ENCODE data around the gene DNAJB13.
"Not testable (repeated sequence)": the region's sequence is repeated elsewhere in the genome, so short reads cannot be mapped to it uniquely, and the experiment has no call there.

Gene DNAJB13, protein sequence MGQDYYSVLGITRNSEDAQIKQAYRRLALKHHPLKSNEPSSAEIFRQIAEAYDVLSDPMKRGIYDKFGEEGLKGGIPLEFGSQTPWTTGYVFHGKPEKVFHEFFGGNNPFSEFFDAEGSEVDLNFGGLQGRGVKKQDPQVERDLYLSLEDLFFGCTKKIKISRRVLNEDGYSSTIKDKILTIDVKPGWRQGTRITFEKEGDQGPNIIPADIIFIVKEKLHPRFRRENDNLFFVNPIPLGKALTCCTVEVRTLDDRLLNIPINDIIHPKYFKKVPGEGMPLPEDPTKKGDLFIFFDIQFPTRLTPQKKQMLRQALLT

DNA sequence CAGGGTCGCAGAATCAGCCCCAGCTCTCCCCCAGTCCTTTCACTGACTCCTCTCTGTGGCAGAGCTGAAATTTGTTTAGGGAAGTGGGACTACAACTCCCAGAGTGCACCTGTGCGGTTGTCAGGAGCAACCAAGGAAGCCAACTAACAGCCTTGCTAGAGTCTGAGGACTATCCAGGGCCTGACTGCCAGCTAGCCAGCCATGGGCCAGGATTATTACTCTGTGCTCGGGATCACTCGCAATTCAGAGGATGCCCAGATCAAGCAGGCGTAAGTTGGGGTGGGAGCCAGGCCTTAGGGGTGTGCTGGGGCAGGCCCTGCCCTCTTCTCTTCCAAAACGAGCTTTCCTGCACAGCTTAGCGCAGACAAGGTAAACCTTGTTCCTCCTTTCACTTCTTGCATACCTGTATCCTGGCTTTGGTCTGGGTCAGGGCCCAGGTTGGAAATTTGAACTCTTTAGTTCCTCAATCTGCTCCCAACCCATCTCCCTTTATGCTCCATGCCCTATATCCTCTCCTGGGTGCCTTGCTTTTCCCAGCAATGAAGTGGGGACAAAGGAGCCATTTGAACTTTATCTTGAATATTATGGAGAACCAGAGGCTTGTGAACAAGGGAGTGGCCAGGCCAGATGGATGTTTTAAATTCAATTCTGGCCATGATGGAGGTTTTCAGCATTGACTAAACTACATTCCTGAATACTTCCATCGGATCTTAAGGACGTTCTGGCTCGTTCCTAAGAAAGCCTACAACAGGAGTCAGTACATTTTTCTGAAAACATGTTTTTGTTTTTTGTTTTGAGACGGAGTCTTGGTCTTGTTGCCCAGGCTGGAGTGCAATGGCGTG is at the start of gene DNAJB13:
DNAJB13 (plus strand) TSS at position 158 of the 842 bp plus-strand sequence; CDS start at position 202, 44 bp downstream.
- no peak for DNase-seq

DNA sequence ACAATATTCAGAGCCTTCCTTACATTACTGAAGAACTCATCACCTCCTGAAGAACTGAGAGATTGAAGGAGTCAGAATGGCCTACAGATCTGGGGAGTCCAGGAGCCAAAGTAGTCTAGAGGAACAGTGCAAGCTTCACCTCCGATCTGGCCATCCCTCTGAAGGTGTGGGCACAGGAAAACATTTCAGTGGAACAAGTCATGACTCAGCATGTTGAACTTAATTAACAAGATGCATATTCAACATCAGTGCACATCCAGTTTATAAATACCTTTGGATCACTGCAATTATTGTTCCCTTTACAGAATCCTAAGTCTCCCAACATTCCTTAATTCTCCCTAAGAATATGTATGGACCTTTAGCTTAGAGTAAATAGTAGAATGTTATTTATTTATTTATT is 48.5 kb upstream of the DNAJB13 start:
- DNase-seq, result no peak

DNA sequence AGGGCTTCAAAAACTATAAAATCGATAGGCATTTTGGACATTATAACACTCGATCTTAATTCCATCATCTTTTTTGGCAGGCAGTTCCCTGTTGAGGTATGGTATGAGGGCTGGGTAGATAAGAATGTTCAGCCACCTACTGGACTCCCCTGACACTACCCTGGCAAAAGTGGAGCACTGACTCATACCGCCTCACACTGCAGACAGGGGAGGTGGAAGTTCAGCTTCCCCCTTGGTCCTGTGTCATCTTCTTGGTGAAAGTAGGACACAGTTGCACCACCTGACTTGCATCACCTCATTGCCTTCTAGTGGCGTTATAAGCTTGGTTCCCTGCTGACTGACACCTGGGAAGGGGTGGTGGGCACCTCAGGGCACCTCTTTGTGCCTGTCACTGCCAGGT is 43.6 kb upstream of the DNAJB13 start:
- no peak for DNase-seq

DNA sequence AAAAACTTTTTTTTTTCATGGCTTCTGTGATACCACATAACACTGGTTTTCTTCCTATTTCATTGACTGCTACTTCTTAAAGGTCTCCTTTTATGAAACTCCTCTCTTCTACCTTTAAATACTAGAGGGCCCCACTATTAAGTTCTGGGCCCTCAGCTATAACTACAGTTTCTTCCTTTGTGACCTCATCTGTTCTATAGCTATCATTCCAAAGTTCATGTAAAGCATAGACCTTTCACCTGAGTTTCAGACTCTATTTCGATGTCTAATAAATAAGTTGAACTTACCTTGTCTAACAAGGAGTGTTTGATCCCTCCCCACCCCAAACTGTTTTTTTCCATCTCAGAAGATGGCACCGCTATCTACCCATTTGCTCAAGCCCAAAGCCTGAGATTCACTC is 38.8 kb upstream of the DNAJB13 start:
- DNase-seq, result no peak

DNA sequence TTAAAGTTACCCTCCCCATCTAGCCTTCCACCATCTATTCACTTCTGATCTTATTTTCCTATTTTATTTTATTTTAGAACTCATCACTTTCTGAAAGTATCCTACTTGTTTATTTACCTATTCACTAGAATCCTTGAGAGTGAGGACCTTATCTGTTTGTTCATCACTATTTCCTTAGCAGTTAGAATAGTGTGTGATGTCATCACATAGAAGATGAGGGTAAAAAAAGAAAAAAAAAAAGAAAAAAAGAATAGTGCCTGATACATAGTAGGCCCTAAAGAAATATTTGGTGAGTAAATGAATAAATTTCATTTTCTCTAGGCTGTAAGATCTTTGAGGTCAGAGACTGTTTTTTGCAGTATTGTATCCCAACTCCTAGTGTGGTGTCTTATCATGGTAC is 37.4 kb upstream of the DNAJB13 start:
- DNase-seq, result no peak

DNA sequence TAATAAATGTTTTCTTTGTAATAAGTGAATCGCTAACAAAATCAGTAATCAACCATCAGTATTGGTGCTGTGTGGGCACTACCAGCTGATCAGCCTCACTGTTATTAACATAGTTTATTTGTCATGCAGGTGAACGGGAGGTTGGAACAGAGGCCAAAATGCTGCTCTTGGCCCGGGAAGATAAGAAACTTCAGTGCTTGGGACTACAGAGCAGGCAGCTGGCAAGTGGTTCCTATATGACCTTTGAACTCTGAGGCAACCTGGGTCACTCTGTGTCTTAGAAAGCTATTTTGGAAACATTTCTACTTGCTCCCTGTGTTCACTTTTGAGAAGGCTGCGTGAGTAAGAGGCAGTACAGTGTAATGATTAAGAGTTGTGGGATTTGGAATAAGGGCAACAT is 36.5 kb upstream of the DNAJB13 start:
- no peak for DNase-seq

DNA sequence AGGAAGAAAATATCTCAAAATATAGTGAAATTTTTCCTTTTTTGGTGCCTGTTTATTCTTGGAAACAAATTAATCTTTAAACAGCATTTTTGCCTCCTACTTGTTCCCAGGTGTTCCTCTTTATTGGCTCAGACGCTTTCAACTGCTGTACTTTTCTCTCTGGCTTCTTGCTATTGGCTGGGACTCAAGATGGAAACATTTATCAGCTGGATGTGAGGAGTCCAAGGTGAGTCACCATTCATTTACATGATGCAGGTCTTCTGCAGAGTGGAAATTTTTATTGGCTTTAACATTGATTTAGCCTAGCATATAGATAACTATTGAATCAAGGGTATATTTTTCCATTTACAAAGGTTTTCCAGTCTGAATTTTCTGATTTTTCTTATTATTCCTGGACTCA is 34.4 kb upstream of the DNAJB13 start:
- DNase-seq, result no peak

DNA sequence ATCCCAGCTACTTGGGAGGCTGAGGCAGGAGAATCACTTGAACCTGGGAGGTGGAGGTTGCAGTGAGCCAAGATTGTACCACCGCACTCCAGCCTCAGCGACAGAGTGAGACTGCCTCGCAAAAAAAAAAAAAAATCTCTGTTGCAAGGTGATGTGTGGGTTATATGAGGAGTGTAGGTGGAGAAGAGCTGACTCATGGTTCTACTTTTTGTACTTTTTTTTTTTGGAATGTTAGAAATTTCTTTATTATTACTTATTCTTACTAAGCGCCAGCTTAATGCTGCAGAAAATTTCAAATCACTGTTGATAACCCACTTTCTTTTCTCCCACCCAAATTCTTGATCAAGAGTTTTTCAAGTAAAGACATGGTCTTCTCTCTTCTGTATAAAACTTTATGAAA is 29.6 kb upstream of the DNAJB13 start:
- no peak for DNase-seq

DNA sequence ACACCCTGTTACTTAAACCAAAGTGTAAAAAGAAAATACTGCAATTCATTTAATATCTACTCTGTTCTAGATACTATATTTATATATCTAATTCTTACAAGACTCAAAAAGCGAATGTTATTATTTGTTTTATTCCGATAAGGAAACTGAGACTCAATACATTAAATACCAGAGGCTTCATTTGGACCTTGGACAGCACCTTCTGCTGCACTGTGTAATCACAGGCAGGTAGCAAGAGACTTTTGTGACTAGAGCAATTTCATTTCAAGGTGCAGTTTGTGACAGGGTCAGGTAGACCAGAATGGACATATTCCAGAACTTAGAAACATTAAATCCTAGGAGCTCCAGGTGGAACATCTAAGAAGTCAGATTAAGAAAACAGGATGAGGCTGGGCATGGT is 21.4 kb upstream of the DNAJB13 start:
- DNase-seq, result no peak

DNA sequence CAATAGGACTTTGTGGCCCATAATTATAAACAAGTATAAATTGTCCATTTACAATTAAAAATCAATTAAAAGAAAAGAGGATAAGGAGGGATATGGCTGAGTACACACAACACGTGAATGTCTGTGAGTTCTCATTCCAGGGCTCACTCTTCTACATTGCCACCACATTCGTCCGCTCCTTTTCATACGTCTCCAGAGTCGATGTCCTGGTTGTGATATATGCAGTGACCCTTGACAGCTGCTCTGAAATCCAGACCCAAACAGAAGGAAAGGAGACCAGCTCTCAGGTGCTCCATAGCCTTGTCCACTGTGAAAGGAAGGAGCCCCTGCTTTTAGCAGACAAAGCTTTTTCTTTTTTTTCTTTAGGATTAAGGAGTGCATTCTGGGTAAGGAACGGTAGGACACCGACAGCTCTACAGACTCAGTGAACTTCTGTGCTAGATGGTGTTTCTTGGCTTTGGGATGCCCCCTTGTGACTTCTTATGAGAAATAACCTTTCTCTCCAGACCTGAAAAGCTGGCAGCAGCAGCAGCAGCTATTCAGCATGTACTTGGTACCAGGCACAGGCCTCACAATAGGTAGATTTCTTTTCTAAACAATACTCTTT is 19.7 kb upstream of the DNAJB13 start:
- DNase-seq, result no peak

DNA sequence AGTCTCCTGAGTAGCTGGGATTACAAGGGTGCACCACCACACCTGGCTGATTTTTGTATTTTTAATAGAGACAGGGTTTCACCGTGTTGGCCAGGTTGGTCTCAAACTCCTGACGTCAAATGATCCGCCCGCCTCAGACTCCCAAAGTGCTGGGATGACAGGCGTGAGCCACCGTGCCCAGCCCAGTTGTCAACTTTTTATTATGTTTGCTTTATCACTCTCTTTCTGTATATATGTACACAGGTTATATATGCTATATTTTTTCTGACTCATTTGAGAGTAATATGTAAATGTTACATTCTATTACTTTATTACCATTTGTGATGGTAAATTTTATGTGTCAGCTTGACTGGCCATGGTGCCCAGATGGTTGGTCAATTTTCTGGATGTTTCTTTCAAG is 18.9 kb upstream of the DNAJB13 start:
- DNase-seq, result no peak

DNA sequence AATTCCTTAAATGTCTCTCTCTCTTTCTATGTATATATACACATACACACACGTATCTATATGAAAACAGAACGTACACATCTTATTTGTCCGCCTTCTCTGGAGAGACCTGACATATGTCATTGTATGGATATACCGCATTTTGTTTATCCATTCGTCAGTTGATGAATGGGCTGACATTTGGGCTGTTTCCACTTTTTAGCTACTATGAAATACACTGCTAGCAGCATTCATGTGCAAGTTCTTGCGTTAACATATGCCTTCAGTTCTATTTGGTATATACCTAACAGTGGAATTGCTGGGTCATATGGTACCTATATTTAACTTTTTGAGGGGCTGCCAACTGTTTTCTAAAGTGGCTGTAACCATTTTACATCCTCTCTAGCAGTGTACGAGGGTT is 18.0 kb upstream of the DNAJB13 start:
- DNase-seq, result no peak

DNA sequence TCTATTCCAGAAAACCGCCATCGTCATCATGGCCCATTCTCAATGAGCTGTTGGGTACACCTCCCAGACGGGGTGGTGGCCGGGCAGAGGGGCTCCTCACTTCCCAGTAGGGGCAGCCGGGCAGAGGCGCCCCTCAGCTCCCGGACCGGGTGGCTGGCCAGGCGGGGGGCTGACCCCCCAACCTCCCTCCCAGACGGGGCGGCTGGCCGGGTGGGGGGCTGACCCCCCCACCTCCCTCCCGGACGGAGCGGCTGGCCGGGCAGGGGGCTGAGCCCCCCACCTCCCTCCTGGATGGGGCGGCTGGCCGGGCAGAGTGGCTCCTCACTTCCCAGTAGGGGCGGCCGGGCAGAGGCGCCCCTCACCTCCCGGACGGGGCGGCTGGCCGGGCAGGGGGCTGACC is 14.8 kb upstream of the DNAJB13 start:
- not testable (repeated sequence) for DNase-seq

DNA sequence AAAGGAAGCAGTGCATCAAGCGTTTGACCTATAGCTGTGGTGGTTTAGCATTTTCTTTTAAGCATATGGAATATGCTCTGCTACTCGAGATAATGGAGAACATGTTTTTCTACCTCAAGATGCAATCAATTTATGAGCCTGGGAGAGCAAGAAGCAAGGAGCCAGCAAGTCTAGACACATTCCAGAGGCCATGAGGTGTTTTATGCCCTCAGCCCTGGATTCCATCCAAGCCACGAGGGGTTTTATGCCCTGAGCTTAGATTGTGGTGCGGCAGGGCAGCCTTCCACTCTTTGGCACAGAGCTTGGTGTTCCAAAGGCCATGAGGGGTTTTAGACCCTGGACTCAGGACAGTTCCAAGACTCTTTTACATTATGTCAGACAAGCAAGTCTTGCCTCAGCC is 11.7 kb upstream of the DNAJB13 start:
- DNase-seq, result no peak

DNA sequence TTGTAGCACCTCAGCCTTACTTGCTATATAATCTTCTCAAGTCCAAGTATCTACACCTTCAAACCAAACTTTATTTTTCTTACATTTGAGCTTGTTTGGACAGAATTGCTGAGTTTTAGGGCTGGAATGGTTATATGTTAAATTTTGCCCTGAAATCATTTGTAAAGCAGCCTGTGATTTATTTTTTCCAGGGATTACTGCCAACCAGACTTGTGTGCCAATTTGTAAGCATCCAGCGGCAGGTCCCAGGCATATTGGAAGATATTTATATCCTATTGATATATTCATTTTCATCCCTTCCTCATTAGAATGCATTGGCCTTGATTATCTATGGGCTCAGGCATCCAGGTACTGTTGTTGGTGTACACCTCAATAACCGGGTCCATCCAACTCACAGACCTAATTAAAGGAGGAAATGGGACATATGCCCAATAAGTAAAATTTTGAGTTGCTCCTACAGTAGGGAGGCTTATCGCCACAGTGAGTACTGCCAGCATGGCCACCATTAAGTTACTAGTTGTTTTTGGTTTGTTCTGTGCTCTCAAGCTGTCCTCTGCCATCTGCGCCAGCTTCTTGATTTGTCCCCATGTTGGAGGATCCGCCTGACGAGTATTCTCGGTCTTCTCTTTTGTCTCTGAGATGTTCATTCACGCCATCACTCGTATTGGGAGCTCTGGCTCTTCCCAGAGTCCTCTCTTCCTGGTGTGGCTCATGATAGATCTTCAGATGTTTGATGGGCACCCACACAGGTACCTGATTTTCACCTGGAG is 9.8 kb upstream of the DNAJB13 start:
- DNase-seq, result no peak

DNA sequence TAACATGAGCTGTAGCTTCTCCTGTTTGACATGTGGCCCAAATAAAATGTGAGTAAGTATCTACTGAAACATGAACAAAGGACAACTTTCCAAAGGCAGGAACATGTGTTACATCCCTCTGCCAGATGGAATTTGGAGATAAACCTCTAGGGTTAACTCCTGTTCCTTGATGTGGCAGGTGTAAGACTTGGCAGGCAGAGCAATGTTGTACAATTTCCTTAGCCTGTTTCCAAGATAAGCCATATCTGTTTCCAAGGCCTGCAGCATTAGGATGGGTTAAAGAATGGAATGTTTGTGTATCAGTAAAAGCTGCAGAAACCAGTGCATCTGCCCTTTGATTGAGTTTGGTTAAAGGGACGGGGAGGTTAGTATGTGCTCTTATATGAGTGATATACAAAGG is 8.8 kb upstream of the DNAJB13 start:
- DNase-seq, result no peak

DNA sequence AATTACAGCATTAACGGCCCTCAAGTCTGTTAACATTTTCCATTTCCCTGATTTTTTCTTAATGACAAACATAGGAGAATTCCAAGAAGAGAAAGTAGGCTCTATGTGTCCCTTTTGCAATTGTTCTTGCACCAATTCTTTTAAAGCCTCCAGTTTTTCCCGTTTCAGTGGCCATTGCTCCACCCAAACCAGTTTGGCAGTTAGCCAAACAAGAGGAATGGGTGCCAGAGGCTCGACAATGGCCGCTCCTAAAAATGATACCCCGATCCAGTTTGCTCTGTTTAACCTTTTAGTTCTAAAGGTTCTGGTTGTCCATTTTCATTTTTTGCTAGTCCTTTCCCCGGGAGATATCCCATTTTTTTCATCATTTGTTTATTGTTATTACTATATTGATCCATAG is 6.7 kb upstream of the DNAJB13 start:
- DNase-seq, result no peak

DNA sequence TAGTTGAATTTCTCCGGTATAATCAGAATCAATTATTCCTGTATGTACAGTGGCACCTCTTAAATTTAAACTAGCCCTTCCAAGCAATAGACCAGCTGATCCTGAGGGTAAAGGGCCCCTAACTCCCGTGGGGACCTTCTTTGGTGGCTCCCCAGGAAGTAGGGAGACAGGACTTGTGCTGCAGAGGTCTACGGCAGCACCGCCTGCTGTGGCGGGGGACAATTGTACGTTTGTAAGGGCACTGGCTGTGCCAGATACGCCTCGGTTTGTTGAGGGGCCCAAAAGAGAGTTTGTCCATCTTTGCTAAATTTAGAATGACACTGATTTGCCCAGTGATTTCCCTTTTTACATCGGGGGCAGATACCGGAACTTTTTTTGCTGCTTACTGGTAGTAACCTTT is 5.9 kb upstream of the DNAJB13 start:
- no peak for DNase-seq

DNA sequence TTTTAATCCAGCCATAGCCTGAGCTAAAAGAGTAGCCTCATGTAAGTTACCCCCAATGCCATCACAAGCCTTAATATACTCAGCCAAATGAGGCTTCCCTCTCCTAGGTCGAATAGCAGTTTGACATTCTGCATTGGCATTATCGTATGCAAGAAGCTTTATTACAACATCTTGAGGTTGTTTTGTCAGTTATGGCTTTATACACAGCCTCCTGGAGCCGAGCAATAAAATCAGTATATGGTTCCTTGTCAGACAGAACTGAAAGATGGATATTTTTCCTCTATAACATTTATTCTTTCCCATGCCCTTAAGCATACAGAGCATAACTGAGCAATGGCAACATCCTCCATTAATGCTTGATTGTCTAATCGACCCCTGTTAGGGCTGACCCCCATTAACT is 5.4 kb upstream of the DNAJB13 start:
- DNase-seq, result no peak

DNA sequence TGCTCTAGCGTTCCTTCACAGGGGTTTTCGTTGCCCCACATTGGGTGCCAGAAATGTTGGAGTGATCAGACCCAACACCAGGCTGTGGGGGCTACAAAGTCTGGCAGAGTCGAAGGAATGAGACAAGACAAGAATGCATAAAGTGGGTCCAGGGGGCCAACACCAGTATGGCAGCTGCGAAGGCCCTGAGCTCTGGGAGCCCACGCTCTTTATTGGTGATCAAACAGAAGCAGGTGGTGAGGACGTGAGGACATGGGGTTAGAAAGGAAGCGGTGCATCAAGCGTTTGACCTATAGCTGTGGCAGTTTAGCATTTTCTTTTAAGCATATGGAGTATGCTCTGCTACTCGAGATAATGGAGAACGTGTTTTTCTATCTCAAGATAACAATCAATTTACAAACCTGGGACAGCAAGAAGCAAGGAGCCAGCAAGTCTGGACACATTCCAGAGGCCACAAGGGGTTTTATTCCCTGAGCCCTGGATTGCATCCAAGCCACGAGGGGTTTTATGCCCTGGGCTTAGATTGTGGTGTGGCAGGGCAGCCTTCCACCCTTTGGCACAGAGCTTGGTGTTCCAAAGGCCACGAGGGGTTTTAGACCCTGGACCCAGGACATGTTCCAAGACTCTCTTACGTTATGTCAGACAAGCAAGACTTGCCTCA is 3.9 kb upstream of the DNAJB13 start:
- no peak for DNase-seq

DNA sequence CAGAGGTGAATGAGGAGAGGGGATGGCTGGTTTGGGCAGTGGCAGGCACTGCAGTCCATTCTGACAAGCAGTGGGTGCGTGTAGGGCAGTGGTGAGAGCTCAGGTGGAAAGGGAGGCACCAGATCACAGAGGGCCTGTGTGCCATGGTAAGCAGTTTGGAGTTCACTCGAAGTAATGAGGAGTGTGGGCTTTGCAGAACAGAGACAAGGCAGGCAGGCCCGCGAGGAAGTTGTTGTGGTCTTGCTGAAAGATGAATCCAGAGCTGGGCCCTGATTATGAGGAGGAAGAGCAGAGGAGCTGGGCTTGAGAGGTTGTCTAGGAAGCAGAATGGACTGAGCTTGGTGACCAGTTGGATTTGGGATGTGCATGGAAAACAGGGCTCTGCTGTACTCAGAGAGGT is 1.6 kb upstream of the DNAJB13 start:
- no peak for DNase-seq

DNA sequence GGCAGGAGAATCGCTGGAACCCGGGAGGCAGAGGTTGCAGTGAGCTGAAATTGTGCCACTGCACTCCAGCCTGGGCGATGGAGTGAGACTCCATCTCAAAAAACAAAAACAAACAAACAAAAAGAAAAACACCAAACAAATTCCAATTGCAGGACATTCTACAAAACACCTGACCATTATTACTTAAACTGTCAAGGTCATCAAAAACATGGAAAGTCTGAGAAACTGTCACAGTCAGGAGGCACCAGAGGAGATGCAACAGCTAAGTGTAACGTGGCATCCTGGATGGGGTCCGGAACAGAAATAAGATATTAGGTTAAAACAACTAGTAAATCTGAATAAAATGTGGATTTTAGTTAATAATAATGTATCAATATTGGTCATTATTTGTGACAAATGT is 914 bp upstream of the DNAJB13 start:
- DNase-seq, result no peak

DNA sequence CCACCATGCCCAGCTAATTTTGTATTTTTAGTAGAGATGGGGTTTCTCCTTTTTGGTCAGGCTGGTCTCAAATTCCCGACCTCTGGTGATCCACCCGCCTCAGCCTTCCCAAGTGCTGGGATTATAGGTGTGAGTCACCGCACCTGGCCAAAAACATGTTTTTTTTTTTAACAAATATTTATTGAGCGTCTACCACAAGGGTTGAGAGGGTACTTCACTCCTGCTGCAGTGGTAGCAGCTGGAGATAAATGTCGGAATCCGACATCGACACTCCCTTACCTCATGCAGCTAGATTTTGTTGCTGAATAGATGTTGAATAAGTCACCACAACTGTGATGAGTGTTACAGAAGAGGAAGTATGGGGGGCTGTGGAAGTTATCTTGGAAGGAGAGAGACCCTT is 971 bp downstream of the DNAJB13 start:
- no peak for DNase-seq

Measured in activated T-cell treated with anti-CD3 and anti-CD28 coated beads for 4 hours (primary cell).